ENCODE measurements around the gene SACM1L. TPM values are rescaled to one million over a fixed set of nuclear protein-coding genes. Genes with fewer than 3 reads are reported as not detected.

SACM1L gene
- total and polyA plus RNA-seq, 4 donors: 12.2 to 35.5 (median 20.5) TPM

DNA sequence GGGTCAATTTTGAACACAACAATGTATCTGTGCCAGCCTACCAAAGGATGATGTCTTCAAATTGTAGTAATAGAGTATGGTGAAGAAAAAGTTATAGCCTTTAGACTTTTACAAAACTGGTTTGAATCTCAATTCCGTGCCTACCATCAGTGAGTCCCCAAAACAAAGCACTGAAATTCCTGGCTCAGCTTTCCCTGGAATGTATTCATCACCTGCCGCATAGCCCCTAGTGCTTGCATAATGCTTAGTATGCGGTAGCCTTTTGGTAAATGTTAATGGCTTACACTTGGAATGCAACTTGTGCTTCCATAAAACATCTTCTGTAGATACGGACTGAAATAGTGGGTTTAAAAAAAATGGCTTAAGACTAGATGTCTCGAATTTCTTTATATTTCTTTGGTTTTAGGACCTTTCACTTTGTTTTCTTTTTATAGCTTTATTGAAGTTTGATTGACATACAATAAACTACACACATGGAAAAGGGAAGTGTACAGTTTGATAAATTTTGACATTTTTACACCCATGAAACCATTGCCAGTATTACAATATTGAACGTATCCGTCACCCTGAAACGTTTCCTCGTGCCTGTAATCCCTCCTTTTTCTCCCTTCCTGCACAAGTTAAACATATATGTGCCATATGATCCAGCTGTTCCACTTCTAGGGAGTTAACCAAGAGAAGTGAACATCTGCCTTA is 12.1 kb downstream of the SACM1L start:
- H3K9me3 ChIP-seq (ENCODE audit: control insufficient read depth in 4 of 4, low read length in 3 of 4): no peaks in the 10 kb centered on the region
- no peak for DNase-seq (ENCODE audit: low spot score)
- H3K36me3 ChIP-seq (ENCODE audit: control insufficient read depth in 4 of 4, insufficient read depth in 3 of 4, low read depth in 1 of 4, low read length in 3 of 4): peaks cover 0 to 10% (median 7%) of the 10 kb centered on the region in 4 donors
- H3K4me3 ChIP-seq (ENCODE audit: low read depth in 1 of 3, low read length in 3 of 3): no peak overlapping the region
- H3K27me3 ChIP-seq (ENCODE audit: control insufficient read depth in 4 of 4, insufficient read depth in 4 of 4, low read length in 3 of 4): no peaks in the 10 kb centered on the region
- no peak overlapping the region for H3K9ac ChIP-seq (ENCODE audit: low read depth in 1 of 2, low read length in 2 of 2)
- TF ChIP-seq HNF4A (conservative IDR thresholded peaks at IDR 0.05) (no peak), TAF1 (conservative IDR thresholded peaks at IDR 0.05) (no peak), REST (IDR thresholded peaks at IDR 0.05) (no peak), ATF3 (IDR thresholded peaks at IDR 0.05) (no peak), GABPA (IDR thresholded peaks at IDR 0.05 in 1 of 2, conservative IDR thresholded peaks at IDR 0.05 in 1 of 2) (no peak)
- no peaks in the 10 kb centered on the region for H3K4me1 ChIP-seq (ENCODE audit: control insufficient read depth in 4 of 4, insufficient read depth in 4 of 4, low read length in 3 of 4)
- H3K27ac ChIP-seq (ENCODE audit: low read depth in 1 of 2, low read length in 2 of 2): no peak overlapping the region
- 80% methylated on average over 9 of the region's 9 CpGs for WGBS

DNA sequence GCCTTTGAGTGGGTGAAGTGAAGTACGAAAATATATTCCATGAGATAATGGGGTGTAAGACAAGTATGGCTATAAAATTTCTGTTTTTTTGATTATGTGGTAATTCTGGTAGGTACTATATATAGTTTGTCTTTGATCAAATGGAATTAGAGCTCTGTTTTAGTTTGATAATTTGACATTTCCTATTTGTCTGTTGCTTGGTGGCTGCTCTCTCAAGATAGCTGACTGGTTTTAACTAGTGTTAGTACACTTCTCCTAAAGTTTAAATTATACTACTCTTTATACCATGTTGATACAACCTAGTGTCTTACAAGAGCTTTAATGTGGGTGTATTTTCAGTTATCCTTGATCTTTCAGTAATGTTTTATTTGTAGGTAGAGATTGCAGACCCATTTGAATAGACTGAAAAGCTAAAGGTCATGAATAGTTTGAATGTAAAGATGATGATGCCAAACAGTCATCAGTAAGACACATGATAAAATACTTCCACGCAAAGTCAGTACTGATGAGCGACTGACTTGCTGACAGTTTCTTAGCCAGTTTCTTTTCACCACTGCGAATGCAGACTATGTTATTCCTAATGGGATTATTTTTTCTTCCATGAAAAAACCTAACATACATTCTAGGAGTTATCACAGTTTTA is 15.2 kb downstream of the SACM1L start:
- Histone ChIP-seq H3K4me1 (ENCODE audit: control insufficient read depth in 4 of 4, insufficient read depth in 4 of 4, low read length in 3 of 4) (no peaks in the 10 kb centered on the region), H3K36me3 (ENCODE audit: control insufficient read depth in 4 of 4, insufficient read depth in 3 of 4, low read depth in 1 of 4, low read length in 3 of 4) (peaks cover 0 to 27% (median 13%) of the 10 kb centered on the region in 4 donors), H3K27me3 (ENCODE audit: control insufficient read depth in 4 of 4, insufficient read depth in 4 of 4, low read length in 3 of 4) (no peaks in the 10 kb centered on the region), H3K9ac (ENCODE audit: low read depth in 1 of 2, low read length in 2 of 2) (no peak overlapping the region), H3K27ac (ENCODE audit: low read depth in 1 of 2, low read length in 2 of 2) (no peak overlapping the region), H3K9me3 (ENCODE audit: control insufficient read depth in 4 of 4, low read length in 3 of 4) (no peaks in the 10 kb centered on the region), H3K4me3 (ENCODE audit: low read depth in 1 of 3, low read length in 3 of 3) (no peak overlapping the region)
- 98% methylated on average over 4 of the region's 4 CpGs for WGBS
- no peak for DNase-seq (ENCODE audit: low spot score)
- no peak for TF ChIP-seq HNF4G (IDR thresholded peaks at IDR 0.05)
- TF ChIP-seq, protein P1, sequence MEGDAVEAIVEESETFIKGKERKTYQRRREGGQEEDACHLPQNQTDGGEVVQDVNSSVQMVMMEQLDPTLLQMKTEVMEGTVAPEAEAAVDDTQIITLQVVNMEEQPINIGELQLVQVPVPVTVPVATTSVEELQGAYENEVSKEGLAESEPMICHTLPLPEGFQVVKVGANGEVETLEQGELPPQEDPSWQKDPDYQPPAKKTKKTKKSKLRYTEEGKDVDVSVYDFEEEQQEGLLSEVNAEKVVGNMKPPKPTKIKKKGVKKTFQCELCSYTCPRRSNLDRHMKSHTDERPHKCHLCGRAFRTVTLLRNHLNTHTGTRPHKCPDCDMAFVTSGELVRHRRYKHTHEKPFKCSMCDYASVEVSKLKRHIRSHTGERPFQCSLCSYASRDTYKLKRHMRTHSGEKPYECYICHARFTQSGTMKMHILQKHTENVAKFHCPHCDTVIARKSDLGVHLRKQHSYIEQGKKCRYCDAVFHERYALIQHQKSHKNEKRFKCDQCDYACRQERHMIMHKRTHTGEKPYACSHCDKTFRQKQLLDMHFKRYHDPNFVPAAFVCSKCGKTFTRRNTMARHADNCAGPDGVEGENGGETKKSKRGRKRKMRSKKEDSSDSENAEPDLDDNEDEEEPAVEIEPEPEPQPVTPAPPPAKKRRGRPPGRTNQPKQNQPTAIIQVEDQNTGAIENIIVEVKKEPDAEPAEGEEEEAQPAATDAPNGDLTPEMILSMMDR (IDR thresholded peaks at IDR 0.05; ENCODE audit: low read depth, low read length, missing input control): no peak
- no peak for TF ChIP-seq YY1 (IDR thresholded peaks at IDR 0.05)

Measured in liver (tissue), 9 donors.